22Rv1 (cell line): ENCODE results near the gene ARVCF.

Experiments
- CTCF ChIP-seq: fragments of 450-650 bp; IDR thresholded peaks from 2 replicates; pipeline ENCODE4 v1.5.1; 2017; ENCODE audit warnings: mild to moderate bottlenecking
- ZFX ChIP-seq: fragments of 450-650 bp; IDR thresholded peaks from 2 replicates; pipeline ENCODE4 v1.6.1; 2017; ENCODE audit warnings: antibody characterized with exemption, borderline replicate concordance

GRCh38 chr22:19955241-19956128 is 61.1 kb downstream of the ARVCF start:
- TF ChIP-seq CTCF (no peak), ZFX (no peak)
